Endothelial cell of umbilical vein (primary cell): Measurements from ENCODE around the gene TJP3. TPM values are rescaled to one million over a fixed set of nuclear protein-coding genes. Genes with fewer than 3 reads are reported as not detected.

Source experiments
- BruUV-seq: library from RNA; stranded (reverse); fragments of 400-500 nt; replicated peaks from 2 replicates; lab custom pipeline; 2021; lab: Mats Ljungman, UMichigan
- CTCF ChIA-PET: fragments of 300-600, 350-600 bp; sonication (Branson Sonifier 250); formaldehyde crosslinking; loops from one replicate; lab custom pipeline; 2021; ENCODE audit warnings: antibody characterized with exemption, inconsistent platforms; lab: Charles Lee
- POLR2A ChIA-PET: fragments of 300-600, 350-600 bp; sonication (Branson Sonifier 250); formaldehyde crosslinking; loops from one replicate; lab custom pipeline; 2021; ENCODE audit warnings: antibody characterized with exemption, inconsistent platforms; lab: Charles Lee
- DNase-seq: peaks from one replicate; pipeline ENCODE4 v3.0.0-alpha.2; 2011; ENCODE audit warnings: low read depth, low spot score
- FAIRE-seq: peaks from 2 replicates; lab custom pipeline; 2011; peaks lifted over from hg19 to GRCh38; lab: Jason Lieb, UNC
- H2AFZ ChIP-seq: 2 replicates; pipeline ENCODE4 v1.6.0; 2012; ENCODE audit warnings: low read depth, low read length, control low read depth, inconsistent platforms
- H3K27ac ChIP-seq: 2 replicates; pipeline ENCODE4 v1.5.1; 2011; ENCODE audit warnings: low read depth, mild to moderate bottlenecking, control low read depth, low read length, moderate library complexity; ENCODE audit not compliant: insufficient read depth
- H3K27me3 ChIP-seq, 2 experiments: 2 replicates each; pipeline versions ENCODE4 v1.6.0 to v1.6.1; 2011; ENCODE audit warnings: low read length in 2 of 2, mixed read lengths in 1 of 2; ENCODE audit not compliant: control insufficient read depth in 2 of 2, insufficient read depth in 2 of 2
- H3K36me3 ChIP-seq, 2 experiments: 2 replicates in 1 of 2; 3 replicates in 1 of 2; pipeline ENCODE4 v1.5.1; 2011; ENCODE audit warnings: low read length in 2 of 2, mild to moderate bottlenecking in 1 of 2, moderate library complexity in 1 of 2; ENCODE audit not compliant: control insufficient read depth in 2 of 2, insufficient read depth in 2 of 2; ENCODE audit errors: extremely low read depth in 1 of 2
- H3K4me1 ChIP-seq: 3 replicates; pipeline ENCODE4 v1.5.1; 2011; ENCODE audit warnings: mild to moderate bottlenecking, low read length; ENCODE audit not compliant: control insufficient read depth, insufficient read depth; ENCODE audit errors: extremely low read depth
- H3K4me2 ChIP-seq: 2 replicates; pipeline ENCODE4 v1.6.1; 2011; ENCODE audit warnings: low read length, control low read depth, mixed read lengths; ENCODE audit not compliant: insufficient read depth
- H3K4me3 ChIP-seq, 3 experiments: fragments of 200-600 bp in 1 of 3; sonication (generic), shearing (Covaris generic) in 1 of 3; replicated peaks in 1 of 3; 2 replicates each; pipeline ENCODE4 v1.5.1; 2011 to 2016; ENCODE audit warnings: control low read depth in 3 of 3, low read length in 3 of 3, mild to moderate bottlenecking in 2 of 3, inconsistent platforms in 1 of 3, low read depth in 1 of 3, moderate library complexity in 1 of 3; ENCODE audit not compliant: insufficient read depth in 1 of 3
- H3K79me2 ChIP-seq: 2 replicates; pipeline ENCODE4 v1.6.0; 2012; ENCODE audit warnings: low read length, inconsistent platforms; ENCODE audit not compliant: control insufficient read depth, insufficient read depth
- H3K9ac ChIP-seq: replicated peaks from 2 replicates; pipeline ENCODE3; 2011; ENCODE audit warnings: low read length, control low read depth; ENCODE audit not compliant: insufficient read depth; ENCODE audit errors: extremely low read depth
- H3K9me1 ChIP-seq: replicated peaks from 3 replicates; pipeline ENCODE4 v1.6.0; 2011; ENCODE audit warnings: mild to moderate bottlenecking, low read length; ENCODE audit not compliant: control insufficient read depth, insufficient read depth; ENCODE audit errors: extremely low read depth
- H3K9me3 ChIP-seq: replicated peaks from 2 replicates; pipeline ENCODE4 v1.5.1; 2012; ENCODE audit warnings: low read length, inconsistent platforms; ENCODE audit not compliant: control insufficient read depth, insufficient read depth
- H4K20me1 ChIP-seq: replicated peaks from 2 replicates; pipeline ENCODE3; 2011; ENCODE audit warnings: mild to moderate bottlenecking, low read length; ENCODE audit not compliant: control insufficient read depth, insufficient read depth; ENCODE audit errors: extremely low read depth
- CTCF ChIP-seq, 2 donors: IDR thresholded peaks; 1 replicate in 1 of 2; 2 replicates in 1 of 2; pipeline ENCODE4 v1.5.1; 2011; ENCODE audit warnings: low read length in 2 of 2, mild to moderate bottlenecking in 2 of 2, moderate library complexity in 2 of 2, control low read depth in 1 of 2, inconsistent platforms in 1 of 2, low read depth in 1 of 2; ENCODE audit not compliant: insufficient read depth in 1 of 2; ENCODE audit errors: extremely low read depth in 1 of 2
- EZH2 ChIP-seq: IDR thresholded peaks from 2 replicates; pipeline ENCODE4 v1.6.1; 2012; ENCODE audit warnings: borderline replicate concordance, low read depth, mild to moderate bottlenecking, moderate library complexity, low read length, inconsistent platforms; ENCODE audit not compliant: severe bottlenecking
- FOS ChIP-seq: IDR thresholded peaks from 2 replicates; pipeline ENCODE4 v1.6.1; 2011; ENCODE audit warnings: mild to moderate bottlenecking, low read length, moderate library complexity, borderline replicate concordance; ENCODE audit not compliant: insufficient read depth
- GATA2 ChIP-seq: IDR thresholded peaks from 2 replicates; pipeline ENCODE4 v1.7.0; 2011; ENCODE audit warnings: low read depth, mild to moderate bottlenecking, moderate library complexity, mixed read lengths, low read length; ENCODE audit not compliant: insufficient read length, insufficient read depth
- JUN ChIP-seq: IDR thresholded peaks from 2 replicates; pipeline ENCODE4 v1.6.1; 2011; ENCODE audit warnings: borderline replicate concordance, low read depth; ENCODE audit not compliant: insufficient read length, insufficient read depth
- MAX ChIP-seq: IDR thresholded peaks from 2 replicates; pipeline ENCODE4 v1.6.1; 2011; ENCODE audit not compliant: insufficient read depth, insufficient read length
- MYC ChIP-seq: IDR thresholded peaks from one replicate; pipeline ENCODE4 v1.6.1; 2011; ENCODE audit warnings: mild to moderate bottlenecking, low read depth, low read length
- POLR2A ChIP-seq: IDR thresholded peaks from 2 replicates; pipeline ENCODE4 v1.6.1; 2012; ENCODE audit warnings: low read depth, mild to moderate bottlenecking, control low read depth, low read length
- POLR2AphosphoS5 ChIP-seq: IDR thresholded peaks from 2 replicates; pipeline ENCODE4 v1.6.1; 2012; ENCODE audit warnings: low read depth, mild to moderate bottlenecking, control low read depth, low read length, moderate library complexity; ENCODE audit not compliant: insufficient read depth
- dilution Hi-C: fragments of 300-500 bp; cut with MboI; formaldehyde crosslinking; loops from one replicate; pipeline ENCODE4 v1.15.0; 2019; ENCODE audit warnings: low sequenced_read_pairs; ENCODE audit not compliant: extremely low pct_ligation_motif_present
- intact Hi-C: fragments of 100-400 bp; cut with micrococcal nuclease; formaldehyde crosslinking; loops from one replicate; pipeline ENCODE4 v1.10.0; 2022
- polyA plus RNA-seq, 4 experiments: library from polyadenylated mRNA; depleted of rRNA in 3 of 4; stranded (reverse) in 3 of 4; unstranded in 1 of 4; fragments of >200 nt; gene quantifications; 2 replicates each; pipeline versions ENCODE4 v1.2.1 to v1.2.3, GENCODE V29; 2011 to 2012; ENCODE audit warnings: missing spikeins in 1 of 4
- total RNA-seq: library from RNA; stranded (reverse); gene quantifications from 2 replicates; pipeline ENCODE4 v1.2.3, GENCODE V29; 2021

TJP3 gene
- total and polyA plus RNA-seq, 2 donors (not counting 3 experiments of a cell fraction or from before 2014, with no cell fraction given), result 0.10 TPM; not detected in 1

- H3K4me1 ChIP-seq, result peaks cover 15% of the 10 kb centered on the region
- no TSS peak for BruUV-seq
- FAIRE-seq, result peak; percentile 18
- H2AFZ ChIP-seq, result no peak overlapping the region
- no peaks in the 10 kb centered on the region for H3K27me3 ChIP-seq
- CTCF ChIA-PET, result no interaction called here
- no peaks in the 10 kb centered on the region for H3K9me3 ChIP-seq
- dilution Hi-C loops (no loop called here), intact Hi-C loops (no loop called here)
- H3K9me1 ChIP-seq, result no peaks in the 10 kb centered on the region
- no peaks in the 10 kb centered on the region for H4K20me1 ChIP-seq
- H3K27ac ChIP-seq, result no peak overlapping the region
- POLR2A ChIA-PET, result no interaction called here
- H3K9ac ChIP-seq, result no peak overlapping the region
- H3K4me2 ChIP-seq, result no peak overlapping the region
- TF ChIP-seq POLR2AphosphoS5, result no peak
- TF ChIP-seq FOS, result no peak
- TF ChIP-seq EZH2, result no peak
- TF ChIP-seq GATA2, result no peak
- TF ChIP-seq CTCF (IDR thresholded peaks at IDR 0.05; ENCODE audit: extremely low read depth in 1 of 2, insufficient read depth in 1 of 2, low read depth in 1 of 2, low read length in 2 of 2), result no peak
- TF ChIP-seq POLR2A, result no peak
- TF ChIP-seq MAX, result no peak
- no peak for TF ChIP-seq JUN
- no peak for TF ChIP-seq MYC
- no peak overlapping the region for H3K4me3 ChIP-seq
- H3K79me2 ChIP-seq, result peaks cover 26% of the 10 kb centered on the region
- DNase-seq, result no peak
- peaks cover 0 to 5% of the 10 kb centered on the region in 2 experiments for H3K36me3 ChIP-seq
Observed at GRCh38 chr19:3687393-3687773, 20.8 kb upstream of the TJP3 start.
